Vagina (tissue), 2 donors: ENCODE measurements around the gene GHSR.

Experiments
- CTCF ChIP-seq, 3 experiments: fragments of 450-650 bp in 2 of 3; fragments of 200-600 bp in 1 of 3; sonication (generic) in 1 of 3; IDR thresholded peaks; one replicate each; pipeline ENCODE4 v1.5.1; 2017 to 2019; ENCODE audit warnings: antibody characterized with exemption in 3 of 3, mild to moderate bottlenecking in 2 of 3, moderate library complexity in 2 of 3
- POLR2A ChIP-seq, 2 donors: fragments of 450-650 bp; IDR thresholded peaks; one replicate each; pipeline ENCODE4 v1.6.1; 2017; ENCODE audit warnings: antibody characterized with exemption in 2 of 2, mild to moderate bottlenecking in 2 of 2, moderate library complexity in 2 of 2
- POLR2AphosphoS5 ChIP-seq, 2 donors: sonication (generic); formaldehyde crosslinking; IDR thresholded peaks; one replicate each; pipeline ENCODE4 v1.9.0; 2017; ENCODE audit warnings: antibody characterized with exemption in 2 of 2, mild to moderate bottlenecking in 2 of 2, low read depth in 1 of 2; ENCODE audit not compliant: insufficient read depth in 1 of 2

DNA sequence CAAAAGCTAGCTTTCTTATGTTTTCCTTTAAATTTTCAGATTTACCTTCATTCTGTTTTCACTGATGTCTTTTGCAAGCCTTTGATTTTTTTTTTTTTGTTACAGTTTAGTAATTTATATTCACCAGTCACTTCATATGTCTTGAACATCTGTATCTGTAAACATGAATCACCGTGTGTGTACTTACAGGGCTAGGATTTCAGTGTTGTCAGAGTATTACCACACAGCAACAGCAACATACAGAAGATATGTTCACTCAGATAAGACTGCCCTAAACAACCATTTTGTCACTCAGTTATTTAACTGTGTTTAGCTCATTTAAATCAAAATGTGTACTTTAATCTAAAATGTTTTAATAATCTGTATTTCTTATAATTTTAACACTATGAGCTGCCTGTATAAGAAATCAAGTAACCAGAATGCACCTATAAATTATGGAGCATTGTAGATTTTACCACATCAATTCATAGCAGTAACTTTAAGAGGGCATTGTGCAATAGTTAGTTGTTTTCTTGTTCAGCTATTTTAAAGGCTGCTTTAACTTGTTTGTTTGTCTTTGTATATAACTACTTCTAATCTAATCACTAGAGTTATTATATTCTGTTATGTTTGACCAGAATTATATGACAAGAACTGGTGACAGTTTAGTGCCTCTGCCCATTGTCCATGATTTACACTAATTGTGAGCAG lies 50.4 kb downstream of the GHSR start:
- TF ChIP-seq CTCF (IDR thresholded peaks at IDR 0.05) (no peak), POLR2AphosphoS5 (IDR thresholded peaks at IDR 0.05; ENCODE audit: insufficient read depth in 1 of 2, low read depth in 1 of 2) (no peak), POLR2A (IDR thresholded peaks at IDR 0.05) (no peak)
